ENCODE results near the gene SMDT1.

The SMDT1 gene, protein sequence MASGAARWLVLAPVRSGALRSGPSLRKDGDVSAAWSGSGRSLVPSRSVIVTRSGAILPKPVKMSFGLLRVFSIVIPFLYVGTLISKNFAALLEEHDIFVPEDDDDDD

GRCh38 chr22:42079319-42080251, at the start of gene SMDT1:
SMDT1 (plus strand) TSS chr22:42079700; CDS start chr22:42079769, 69 bp downstream.
- peaks cover 27 to 41% (median 33%) of the 10 kb centered on the region in 11 experiments for H3K36me3 ChIP-seq
- H3K9ac ChIP-seq = peak within 1 kb of the TSS; percentile 85 to 94 (median 92)
- peaks cover 52 to 68% (median 58%) of the 10 kb centered on the region in 10 experiments for H3K4me1 ChIP-seq
- H3K27ac ChIP-seq = peak within 1 kb of the TSS; percentile 87 to 97 (median 93)
- peak within 1 kb of the TSS; percentile 79 to 98 (median 95) for H3K4me2 ChIP-seq
- peak within 1 kb of the TSS; percentile 60 to 77 (median 70) for H3K4me3 ChIP-seq
- no peak for TF ChIP-seq Cebpa-rat (IDR thresholded peaks at IDR 0.05)
- peaks cover 0 to 11% (median 0%) of the 10 kb centered on the region in 11 experiments; a peak in 6 of 22 replicates for H3K9me3 ChIP-seq (replicated peaks in 1 of 11)
- H4K20me1 ChIP-seq = peaks cover 0 to 6% (median 0%) of the 10 kb centered on the region in 11 experiments; a peak in 3 of 22 replicates
- peaks cover 0 to 5% (median 0%) of the 10 kb centered on the region in 11 experiments; a peak in 5 of 22 replicates for H3K27me3 ChIP-seq

DNA sequence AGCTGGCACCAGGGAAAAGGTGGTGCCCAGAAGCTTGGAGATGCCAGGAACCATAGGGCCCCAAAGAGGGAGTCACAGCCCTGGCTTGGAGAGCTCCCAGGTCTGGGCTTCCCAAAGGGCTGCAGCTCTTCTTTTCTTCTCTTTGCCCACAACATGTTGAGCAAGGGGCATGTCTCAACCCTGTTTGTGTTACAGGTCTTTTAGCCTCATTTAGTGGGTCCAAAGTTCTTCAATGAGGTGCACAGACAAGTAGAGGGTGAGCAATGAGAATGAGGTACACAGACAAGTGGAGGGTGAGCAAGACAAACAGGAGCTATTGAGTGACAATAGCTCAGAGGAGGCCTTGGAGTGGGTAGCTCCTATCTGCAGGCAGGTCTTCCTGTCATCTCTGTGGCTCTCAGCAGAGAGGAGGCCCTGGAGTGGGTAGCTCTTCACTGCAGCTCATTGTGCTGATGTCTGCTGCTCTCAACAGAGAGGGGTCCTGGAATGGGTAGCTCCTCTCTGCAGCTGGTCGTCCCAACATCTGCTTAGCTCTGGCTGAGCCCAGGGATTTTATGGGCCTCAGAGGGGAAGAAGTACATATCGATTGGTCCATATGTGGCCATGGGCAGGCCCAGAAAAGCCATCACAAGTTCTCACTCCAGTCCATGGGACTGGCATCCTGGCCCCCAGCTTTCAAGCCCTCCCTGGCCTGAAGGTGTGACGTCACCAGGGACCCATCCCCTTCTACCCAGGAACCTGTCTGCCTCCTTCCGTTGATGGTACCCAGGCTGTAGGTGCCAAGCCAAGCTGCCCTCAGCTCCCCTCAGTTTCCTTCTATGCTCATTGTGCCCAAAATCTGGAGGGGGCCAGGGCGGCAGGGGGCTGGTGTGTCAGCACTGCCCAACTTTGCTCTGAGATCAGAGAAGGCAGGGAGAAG, 46.0 kb upstream of the SMDT1 start:
- Histone ChIP-seq H3K36me3 (peaks cover 10 to 17% (median 13%) of the 10 kb centered on the region in 11 experiments; a peak in 13 of 22 replicates), H3K9me3 (replicated peaks in 1 of 11) (peaks cover 31 to 45% (median 38%) of the 10 kb centered on the region in 11 experiments), H3K4me1 (peaks cover 0 to 19% (median 0%) of the 10 kb centered on the region in 10 experiments; a peak in 4 of 20 replicates), H3K4me2 (no peak overlapping the region), H4K20me1 (no peaks in the 10 kb centered on the region), H3K27ac (no peak overlapping the region), H3K9ac (no peak overlapping the region), H3K27me3 (no peaks in the 10 kb centered on the region), H3K4me3 (peak overlapping the region in 3 of 10 experiments; percentile 14 to 22 (median 21); a peak in 3 of 20 replicates)
- no peak for TF ChIP-seq Cebpa-rat (IDR thresholded peaks at IDR 0.05)

DNA sequence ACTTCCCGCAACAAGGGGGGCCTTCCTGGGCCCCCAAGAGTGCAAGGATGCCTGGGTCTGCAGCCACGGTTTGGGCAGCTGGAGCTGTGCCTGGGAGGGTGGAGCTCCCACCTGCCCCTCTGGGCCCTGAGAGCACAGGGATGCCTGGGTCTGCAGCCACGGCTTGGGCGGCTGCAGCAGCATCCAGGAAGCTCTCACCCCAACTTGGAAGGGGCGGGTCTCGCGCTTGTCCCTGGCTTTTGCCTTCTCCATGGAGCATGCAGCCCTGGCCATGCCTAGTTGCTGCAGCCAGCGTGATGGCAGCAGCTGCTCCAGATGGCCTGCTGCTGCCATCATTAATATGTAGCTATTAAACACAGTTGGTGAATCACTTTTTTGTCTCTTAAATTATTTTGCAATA, 44.2 kb upstream of the SMDT1 start:
- no peak overlapping the region for H3K9ac ChIP-seq
- H3K4me2 ChIP-seq = no peak overlapping the region
- peaks cover 10 to 17% (median 13%) of the 10 kb centered on the region in 11 experiments; a peak in 13 of 22 replicates for H3K36me3 ChIP-seq
- H4K20me1 ChIP-seq = no peaks in the 10 kb centered on the region
- no peak overlapping the region for H3K4me3 ChIP-seq
- H3K27me3 ChIP-seq = no peaks in the 10 kb centered on the region
- TF ChIP-seq Cebpa-rat (IDR thresholded peaks at IDR 0.05) = no peak
- H3K27ac ChIP-seq = no peak overlapping the region
- H3K4me1 ChIP-seq = peaks cover 0 to 32% (median 0%) of the 10 kb centered on the region in 10 experiments; a peak in 5 of 20 replicates
- H3K9me3 ChIP-seq (replicated peaks in 1 of 11) = peaks cover 31 to 51% (median 38%) of the 10 kb centered on the region in 11 experiments

- H3K36me3 ChIP-seq = peaks cover 0 to 28% (median 10%) of the 10 kb centered on the region in 11 experiments; a peak in 15 of 22 replicates
- H4K20me1 ChIP-seq = no peaks in the 10 kb centered on the region
- H3K4me1 ChIP-seq = peaks cover 0 to 14% (median 0%) of the 10 kb centered on the region in 10 experiments; a peak in 5 of 20 replicates
- peaks cover 43 to 65% (median 50%) of the 10 kb centered on the region in 11 experiments for H3K9me3 ChIP-seq (replicated peaks in 1 of 11)
- TF ChIP-seq Cebpa-rat (IDR thresholded peaks at IDR 0.05) = no peak
- no peaks in the 10 kb centered on the region for H3K27me3 ChIP-seq
- H3K4me2 ChIP-seq = peak overlapping the region in 1 of 11 experiments; percentile 47; a peak in 1 of 22 replicates
- no peak overlapping the region for H3K9ac ChIP-seq
- no peak overlapping the region for H3K4me3 ChIP-seq
- no peak overlapping the region for H3K27ac ChIP-seq
Observed at GRCh38 chr22:42039271-42039670, 40.2 kb upstream of the SMDT1 start.

DNA sequence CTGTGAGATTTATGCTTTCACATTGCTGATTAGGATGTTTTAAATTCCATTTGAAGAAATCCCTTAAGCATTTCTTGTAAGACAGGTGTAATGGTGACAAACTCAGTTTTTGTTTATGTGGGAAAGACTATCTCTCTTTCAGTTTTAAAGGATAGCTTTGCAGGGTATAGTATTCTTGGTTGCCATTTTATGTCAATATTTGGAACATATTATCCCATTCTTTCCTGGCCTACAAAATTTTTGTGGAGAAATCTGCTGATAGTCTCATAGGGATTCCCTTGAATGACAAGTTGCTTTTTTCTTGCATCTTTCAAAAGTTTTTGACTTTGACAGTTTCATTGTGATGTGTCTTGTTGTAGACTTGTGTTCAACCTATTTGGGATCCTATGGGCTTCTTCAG, 37.7 kb upstream of the SMDT1 start:
- Histone ChIP-seq H3K9ac (no peak overlapping the region), H3K9me3 (replicated peaks in 1 of 11) (peaks cover 30 to 48% (median 38%) of the 10 kb centered on the region in 11 experiments), H4K20me1 (no peaks in the 10 kb centered on the region), H3K27ac (no peak overlapping the region), H3K4me1 (peaks cover 0 to 14% (median 0%) of the 10 kb centered on the region in 10 experiments; a peak in 5 of 20 replicates), H3K4me2 (no peak overlapping the region), H3K4me3 (no peak overlapping the region), H3K36me3 (peaks cover 0 to 32% (median 10%) of the 10 kb centered on the region in 11 experiments; a peak in 15 of 22 replicates), H3K27me3 (no peaks in the 10 kb centered on the region)
- no peak for TF ChIP-seq Cebpa-rat (IDR thresholded peaks at IDR 0.05)

GRCh38 chr22:42050641-42051180, 28.8 kb upstream of the SMDT1 start:
- Histone ChIP-seq H3K4me1 (peaks cover 0 to 27% (median 0%) of the 10 kb centered on the region in 10 experiments; a peak in 7 of 20 replicates), H3K36me3 (no peaks in the 10 kb centered on the region; a peak in 1 of 22 replicates), H3K4me2 (no peak overlapping the region), H3K27ac (no peak overlapping the region), H3K4me3 (no peak overlapping the region), H3K27me3 (no peaks in the 10 kb centered on the region), H4K20me1 (no peaks in the 10 kb centered on the region), H3K9me3 (replicated peaks in 1 of 11) (no peaks in the 10 kb centered on the region), H3K9ac (no peak overlapping the region)
- TF ChIP-seq Cebpa-rat (IDR thresholded peaks at IDR 0.05) = no peak

- no peak overlapping the region for H3K9ac ChIP-seq
- H3K27me3 ChIP-seq = no peaks in the 10 kb centered on the region
- H3K4me1 ChIP-seq = peaks cover 0 to 27% (median 0%) of the 10 kb centered on the region in 10 experiments; a peak in 7 of 20 replicates
- H3K27ac ChIP-seq = no peak overlapping the region; a peak in 1 of 22 replicates
- H3K4me2 ChIP-seq = peak overlapping the region in 1 of 11 experiments; percentile 23; a peak in 1 of 22 replicates
- H3K9me3 ChIP-seq (replicated peaks in 1 of 11) = peaks cover 9 to 15% (median 13%) of the 10 kb centered on the region in 11 experiments
- TF ChIP-seq Cebpa-rat (IDR thresholded peaks at IDR 0.05) = no peak
- H4K20me1 ChIP-seq = no peaks in the 10 kb centered on the region
- peaks cover 5 to 14% (median 10%) of the 10 kb centered on the region in 11 experiments; a peak in 15 of 22 replicates for H3K36me3 ChIP-seq
- no peak overlapping the region for H3K4me3 ChIP-seq
Observed at GRCh38 chr22:42052765-42053164, 26.7 kb upstream of the SMDT1 start.

Measured in BLaER1 treated with 17β-estradiol and CSF1 and Interleukin-3, amounts not matched to agents 10 nM and 100 nM (cell line).